GM19025 (cell line): Measurements from ENCODE around the gene ANLN.

Source experiments
- ATAC-seq: cut with Tn5 transposase; IDR thresholded peaks from one replicate; pipeline ENCODE4 v1.9.1; 2021; ENCODE audit warnings: mild to moderate bottlenecking, low read depth, moderate library complexity; ENCODE audit not compliant: unreplicated experiment

Gene ANLN

GRCh38 chr7:36406156-36406555 is 16.5 kb downstream of the ANLN start:
- no peak for ATAC-seq

DNA sequence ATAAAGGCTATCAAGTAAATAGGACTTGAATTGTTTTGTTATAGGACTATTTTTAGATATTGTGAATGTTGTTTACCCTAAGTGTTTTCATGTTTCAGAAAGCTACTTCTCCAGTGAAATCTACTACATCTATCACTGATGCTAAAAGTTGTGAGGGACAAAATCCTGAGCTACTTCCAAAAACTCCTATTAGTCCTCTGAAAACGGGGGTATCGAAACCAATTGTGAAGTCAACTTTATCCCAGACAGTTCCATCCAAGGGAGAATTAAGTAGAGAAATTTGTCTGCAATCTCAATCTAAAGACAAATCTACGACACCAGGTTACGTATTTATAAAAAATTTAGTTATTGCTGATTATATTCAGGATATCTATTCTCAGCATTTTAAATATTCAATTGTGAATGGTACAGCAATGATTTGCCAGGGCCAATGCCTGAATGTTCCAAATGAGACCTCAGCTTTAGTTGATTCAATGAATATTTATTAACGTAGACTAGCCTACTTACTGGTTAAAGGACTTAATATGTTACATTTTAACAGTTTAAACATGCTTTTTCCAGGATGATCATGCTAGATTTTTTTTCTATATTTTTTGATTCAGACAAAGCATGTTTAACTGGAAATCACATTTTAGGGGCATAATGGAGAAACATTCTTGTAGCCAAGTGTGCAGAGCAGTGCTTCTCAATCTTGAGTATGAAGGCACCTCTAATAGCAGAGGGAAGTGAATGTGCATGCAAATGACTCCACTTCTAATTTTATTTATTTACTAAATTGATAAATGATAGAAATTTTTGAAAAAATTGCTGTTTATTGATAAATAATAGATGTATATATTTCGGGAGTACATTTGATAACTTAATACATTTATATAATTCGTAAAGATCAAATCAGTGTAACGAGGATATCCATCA is 18.2 kb downstream of the ANLN start:
- ATAC-seq = no peak

- ATAC-seq = no peak
Observed at GRCh38 chr7:36408589-36408988, 18.9 kb downstream of the ANLN start.

DNA sequence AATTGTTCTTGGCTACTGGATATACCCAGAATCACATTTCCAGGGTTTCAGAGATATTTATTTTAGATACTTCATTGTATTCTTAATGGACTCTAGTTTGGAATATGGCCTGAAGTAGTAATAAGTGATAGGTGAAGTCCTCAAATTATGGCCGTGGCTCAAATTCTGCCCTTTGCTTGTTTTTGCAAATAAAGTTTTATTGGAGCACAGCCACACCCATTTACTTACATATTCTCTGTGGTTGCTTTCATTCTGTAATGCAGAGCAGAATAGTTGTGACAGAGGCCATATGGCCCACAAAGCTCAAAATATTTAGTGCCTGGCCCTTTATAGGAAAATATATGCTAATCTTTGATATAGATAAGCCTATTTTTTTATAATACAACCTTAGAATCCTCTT is 19.5 kb downstream of the ANLN start:
- no peak for ATAC-seq

- ATAC-seq = no peak
Observed at GRCh38 chr7:36415144-36415543, 25.5 kb downstream of the ANLN start.

DNA sequence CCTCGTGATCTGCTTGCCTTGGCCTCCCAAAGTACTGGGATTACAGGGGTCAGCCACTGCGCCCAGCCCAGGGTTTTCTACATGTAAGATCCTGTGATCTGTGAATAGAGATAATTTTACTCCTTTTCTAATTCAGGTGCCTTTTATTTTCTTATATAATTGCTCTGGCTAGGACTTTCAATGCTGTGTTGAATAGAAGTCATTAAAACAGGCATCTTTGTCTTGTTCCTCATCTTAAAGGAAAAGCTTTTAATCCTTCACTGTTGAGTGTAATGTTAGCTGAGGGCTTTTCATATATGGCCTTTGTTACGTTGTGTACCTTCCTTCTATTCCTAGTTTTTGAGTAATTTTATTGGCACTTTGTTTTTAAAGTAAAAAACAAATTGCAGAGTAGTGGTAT is 26.6 kb downstream of the ANLN start:
- no peak for ATAC-seq

DNA sequence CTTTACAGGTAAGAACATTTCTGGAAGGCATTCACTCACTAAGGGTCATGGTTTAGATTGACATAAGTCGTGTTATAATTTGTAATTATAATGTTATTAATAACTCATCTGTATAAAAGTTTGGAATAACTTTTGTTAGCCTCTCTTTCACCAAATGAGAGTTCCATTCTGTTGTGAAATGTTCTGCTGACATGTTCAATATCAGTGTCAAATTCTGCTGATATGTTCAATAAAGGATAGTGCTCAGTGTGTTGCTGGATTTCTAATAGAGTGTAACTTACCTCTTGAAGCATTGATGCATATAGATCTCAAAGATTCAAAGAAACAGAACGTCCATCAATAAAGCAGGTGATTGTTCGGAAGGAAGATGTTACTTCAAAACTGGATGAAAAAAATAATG is 30.6 kb downstream of the ANLN start:
- ATAC-seq = no peak

- no peak for ATAC-seq
Observed at GRCh38 chr7:36422072-36422471, 32.4 kb downstream of the ANLN start.

- no peak for ATAC-seq
Observed at GRCh38 chr7:36423633-36424032, 34.0 kb downstream of the ANLN start.

- ATAC-seq = no peak
Observed at GRCh38 chr7:36430186-36430585, 40.5 kb downstream of the ANLN start.

- no peak for ATAC-seq
Observed at GRCh38 chr7:36430881-36431280, 41.2 kb downstream of the ANLN start.

DNA sequence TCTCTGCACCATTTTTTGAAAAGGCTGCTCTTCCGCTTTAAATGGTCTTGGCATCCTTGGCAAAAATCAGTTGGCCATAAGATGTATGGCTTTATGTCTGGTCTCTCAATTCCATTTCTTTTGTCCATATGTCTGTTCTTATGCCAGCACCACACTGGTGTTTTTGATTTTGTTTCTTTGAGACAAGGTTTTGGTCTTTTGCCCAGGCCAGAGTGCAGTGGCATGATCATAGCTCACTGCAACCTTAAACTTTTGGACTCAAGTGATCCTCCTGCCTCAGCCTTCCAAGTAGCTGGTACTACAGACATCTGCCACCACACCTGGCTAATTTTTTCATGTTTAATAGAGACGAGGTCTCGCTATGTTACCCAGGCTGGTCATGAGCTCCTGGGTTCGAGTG is 48.5 kb downstream of the ANLN start:
- no peak for ATAC-seq

DNA sequence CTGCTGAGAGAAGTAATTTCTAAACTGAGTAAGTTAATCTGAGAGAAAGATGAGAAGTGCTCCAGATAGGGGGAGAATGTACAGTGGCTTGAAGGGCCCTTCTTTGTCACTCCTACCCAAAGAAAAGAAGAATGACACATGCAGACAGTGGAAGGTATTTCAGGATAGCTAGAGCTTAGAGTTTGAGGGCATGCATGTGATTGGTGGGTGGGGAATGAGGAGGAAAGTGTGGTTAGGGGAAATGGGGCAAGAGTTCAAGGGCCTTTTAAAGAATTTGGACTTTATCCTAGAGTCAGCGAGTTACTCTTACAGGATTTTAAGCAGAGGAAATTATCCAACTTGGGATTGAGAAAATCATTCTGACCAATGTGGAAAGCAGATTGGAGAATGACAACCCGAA is 50.0 kb downstream of the ANLN start:
- ATAC-seq = no peak

DNA sequence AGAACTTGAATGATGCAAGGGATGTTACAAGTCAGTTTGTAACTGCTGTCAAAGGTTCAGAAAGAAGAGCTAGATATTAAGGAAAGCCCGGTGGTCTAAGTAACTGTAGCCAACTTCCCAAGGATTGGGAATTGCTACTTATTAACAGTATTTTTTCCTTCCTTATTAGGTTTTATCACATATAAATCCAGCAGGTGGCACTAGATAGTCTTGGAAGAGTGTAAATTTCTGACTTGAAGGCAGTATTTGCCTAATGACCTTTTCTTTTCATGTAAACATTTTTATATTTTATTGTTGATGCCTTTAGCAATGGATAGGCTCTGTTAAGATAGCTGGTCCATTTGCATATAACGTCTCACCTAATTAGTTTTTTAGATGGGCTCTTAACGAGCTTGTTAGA is 51.2 kb downstream of the ANLN start:
- ATAC-seq = no peak

- ATAC-seq = no peak
Observed at GRCh38 chr7:36441344-36442022, 51.8 kb downstream of the ANLN start.

GRCh38 chr7:36448781-36449379 is 59.2 kb downstream of the ANLN start:
- no peak for ATAC-seq

DNA sequence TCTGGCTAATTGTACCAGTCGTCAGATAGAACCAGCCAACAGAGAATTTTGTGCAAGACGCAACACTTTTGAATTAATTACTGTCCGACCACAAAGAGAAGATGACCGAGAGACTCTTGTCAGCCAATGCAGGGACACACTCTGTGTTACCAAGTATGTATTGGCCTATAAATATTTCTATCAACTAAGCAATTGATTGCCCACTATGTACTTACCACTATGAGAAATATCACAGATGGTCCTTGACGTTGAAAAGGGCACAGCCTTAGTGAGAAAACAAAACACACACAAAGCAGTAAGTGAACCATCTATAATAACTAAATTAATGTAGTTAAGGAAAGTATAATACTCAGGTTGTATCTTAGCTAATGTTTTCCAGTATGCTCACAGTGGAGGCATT is 60.0 kb downstream of the ANLN start:
- no peak for ATAC-seq

DNA sequence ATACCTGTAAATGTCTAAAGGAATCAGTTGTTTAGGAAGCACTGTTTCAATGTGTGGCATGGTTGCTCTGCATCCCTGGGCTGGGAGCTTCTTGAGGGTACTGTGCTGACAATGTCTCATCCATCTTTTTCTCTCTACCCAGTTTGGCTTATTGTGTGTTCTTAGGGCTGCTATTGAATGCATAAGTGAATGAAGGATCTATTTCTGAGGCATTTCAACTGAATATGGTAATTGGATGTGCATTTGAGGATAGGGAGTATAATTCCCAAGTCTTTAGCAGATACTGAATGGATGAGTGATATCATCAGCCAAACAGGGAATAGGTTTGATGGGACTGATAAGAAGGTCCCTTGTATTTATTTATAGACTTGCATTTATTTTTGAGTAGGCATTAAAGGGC is 64.1 kb downstream of the ANLN start:
- no peak for ATAC-seq

DNA sequence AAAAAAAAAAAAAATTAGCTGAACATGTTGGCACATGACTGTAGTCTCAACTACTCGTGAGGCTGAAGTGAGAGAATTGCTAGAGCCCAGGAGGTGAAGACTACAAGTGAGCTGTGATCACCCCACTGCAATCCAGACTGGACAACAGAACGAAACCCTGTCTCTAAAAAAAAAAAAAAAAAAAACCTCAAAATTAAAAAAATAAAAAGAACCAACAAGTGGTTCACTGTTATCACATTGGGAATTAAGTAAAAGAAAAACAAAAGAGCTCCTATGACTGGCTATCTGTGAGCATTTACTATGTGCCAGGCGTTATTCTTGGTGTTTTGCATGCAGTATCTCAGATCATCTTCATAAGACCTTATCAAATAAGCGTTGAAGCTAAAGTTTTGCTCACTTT is 66.0 kb downstream of the ANLN start:
- no peak for ATAC-seq

DNA sequence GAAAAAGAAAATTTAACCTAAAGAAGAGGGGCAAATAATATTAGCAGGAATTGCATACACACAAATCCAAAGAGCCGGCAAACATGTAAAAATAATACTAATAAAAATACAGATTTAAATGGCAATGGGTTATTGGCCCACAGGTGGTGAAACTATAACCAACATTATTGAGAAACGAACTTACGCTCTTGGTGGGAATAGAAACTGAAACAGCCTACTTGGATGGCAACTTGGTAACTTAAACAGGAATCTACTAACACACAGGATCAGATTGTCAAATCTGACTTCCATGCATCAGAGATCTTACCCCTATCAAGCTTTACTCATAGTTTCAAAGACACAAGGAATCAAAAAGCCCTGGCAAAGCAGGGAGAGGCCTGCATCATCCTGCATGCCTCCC is 66.5 kb downstream of the ANLN start:
- ATAC-seq = no peak

DNA sequence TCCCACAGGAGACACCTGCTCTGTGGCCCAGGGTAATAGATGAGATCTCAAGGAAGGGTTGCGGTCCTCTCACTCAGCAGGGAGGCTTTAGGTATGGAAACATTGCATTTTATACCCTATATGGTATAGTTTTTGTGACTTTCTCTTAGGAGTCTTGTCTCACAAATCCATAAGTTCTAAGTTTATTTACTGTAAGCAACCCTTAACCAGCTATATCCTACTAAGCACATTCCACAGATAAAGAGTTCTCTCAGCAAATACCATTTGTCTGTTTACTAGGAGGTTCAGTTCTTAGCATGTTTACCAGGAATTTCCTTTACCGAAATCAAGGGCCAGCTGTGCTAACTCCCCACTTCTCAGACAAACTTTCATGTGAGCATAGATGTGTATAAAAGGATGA is 66.9 kb downstream of the ANLN start:
- ATAC-seq = no peak
